Measurements from ENCODE around the gene TECR. TPM values are rescaled to one million over a fixed set of nuclear protein-coding genes. Genes with fewer than 3 reads are reported as not detected.

TECR gene
- total RNA-seq, 1 experiment from 2014 or later = 232 TPM

DNA sequence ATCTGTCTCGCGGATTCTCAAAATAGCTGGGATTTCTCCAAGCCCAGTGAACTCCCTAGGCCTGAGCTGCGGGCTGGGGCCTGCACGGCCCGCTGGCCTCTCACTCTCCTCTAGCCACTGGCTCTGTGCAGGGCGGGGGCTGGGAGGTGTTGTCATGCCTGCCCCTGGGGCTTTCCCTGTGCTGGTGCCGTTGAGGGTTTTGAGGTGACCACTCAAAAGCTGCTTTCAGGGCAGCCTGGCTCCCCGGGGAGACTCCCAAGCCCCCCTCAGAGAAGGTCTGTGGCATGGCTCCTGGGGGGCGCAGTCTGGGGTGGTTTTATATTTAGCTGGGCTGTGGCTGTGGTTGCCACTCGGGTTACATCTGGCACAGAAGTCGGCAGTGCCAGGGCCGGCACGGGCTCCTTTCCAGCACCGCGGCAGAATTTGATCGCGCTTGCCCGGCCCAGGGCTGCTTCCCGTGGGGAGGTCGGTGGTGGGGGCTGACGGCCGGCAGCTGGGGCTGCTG, 32.5 kb downstream of the TECR start:
- no peaks in the 10 kb centered on the region for H3K27me3 ChIP-seq (ENCODE audit: insufficient read depth, low read length)
- ATAC-seq = no peak
- no peak overlapping the region for H3K9ac ChIP-seq (ENCODE audit: low read length)
- H3K4me3 ChIP-seq (replicated peaks in 1 of 2; ENCODE audit: low read depth in 1 of 2, low read length in 2 of 2) = no peak overlapping the region
- DNase-seq (ENCODE audit: low read depth, low spot score) = no peak
- ChIA-PET RAD21 (ENCODE audit: low non-redundant PET in 1 of 2, low total read pairs in 2 of 2, uncharacterized antibody in 2 of 2, unreplicated experiment in 2 of 2) (no interaction called here), POLR2A (no interaction called here), CTCF (no interaction called here)
- H3K9me2 ChIP-seq (ENCODE audit: insufficient read depth) = no peaks in the 10 kb centered on the region
- peaks cover 7 to 19% of the 10 kb centered on the region in 2 experiments; a peak in 3 of 4 replicates for H3K4me1 ChIP-seq (ENCODE audit: control insufficient read depth in 1 of 2, insufficient read depth in 2 of 2, low read length in 2 of 2)
- no peaks in the 10 kb centered on the region for H4K20me1 ChIP-seq (ENCODE audit: insufficient read depth)
- TF ChIP-seq EGR1 (IDR thresholded peaks at IDR 0.05; ENCODE audit: low read depth) (no peak), EZH2phosphoT487 (IDR thresholded peaks at IDR 0.05; ENCODE audit: borderline replicate concordance) (no peak), YY1 (IDR thresholded peaks at IDR 0.05; ENCODE audit: extremely low read depth, insufficient replicate concordance, low read depth, low read length) (no peak), POLR2A (IDR thresholded peaks at IDR 0.05; ENCODE audit: borderline replicate concordance, extremely low read depth, insufficient read depth, insufficient read length) (no peak)
- TF ChIP-seq, protein P1, sequence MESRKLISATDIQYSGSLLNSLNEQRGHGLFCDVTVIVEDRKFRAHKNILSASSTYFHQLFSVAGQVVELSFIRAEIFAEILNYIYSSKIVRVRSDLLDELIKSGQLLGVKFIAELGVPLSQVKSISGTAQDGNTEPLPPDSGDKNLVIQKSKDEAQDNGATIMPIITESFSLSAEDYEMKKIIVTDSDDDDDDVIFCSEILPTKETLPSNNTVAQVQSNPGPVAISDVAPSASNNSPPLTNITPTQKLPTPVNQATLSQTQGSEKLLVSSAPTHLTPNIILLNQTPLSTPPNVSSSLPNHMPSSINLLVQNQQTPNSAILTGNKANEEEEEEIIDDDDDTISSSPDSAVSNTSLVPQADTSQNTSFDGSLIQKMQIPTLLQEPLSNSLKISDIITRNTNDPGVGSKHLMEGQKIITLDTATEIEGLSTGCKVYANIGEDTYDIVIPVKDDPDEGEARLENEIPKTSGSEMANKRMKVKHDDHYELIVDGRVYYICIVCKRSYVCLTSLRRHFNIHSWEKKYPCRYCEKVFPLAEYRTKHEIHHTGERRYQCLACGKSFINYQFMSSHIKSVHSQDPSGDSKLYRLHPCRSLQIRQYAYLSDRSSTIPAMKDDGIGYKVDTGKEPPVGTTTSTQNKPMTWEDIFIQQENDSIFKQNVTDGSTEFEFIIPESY (IDR thresholded peaks at IDR 0.05; ENCODE audit: extremely low read depth, insufficient replicate concordance, low read length) = no peak
- H3K36me3 ChIP-seq (ENCODE audit: control insufficient read depth in 1 of 2, insufficient read depth in 2 of 2, low read length in 2 of 2) = peaks cover 0 to 4% of the 10 kb centered on the region in 2 experiments; a peak in 2 of 4 replicates
- intact Hi-C loops (cut with micrococcal nuclease) = no loop called here
- H3K4me2 ChIP-seq (ENCODE audit: low read length) = no peak overlapping the region
- H3K9me3 ChIP-seq (ENCODE audit: control insufficient read depth in 1 of 2, insufficient read depth in 1 of 2, low read depth in 1 of 2, low read length in 2 of 2) = no peaks in the 10 kb centered on the region
- peak overlapping the region; percentile 18; the same call in 1 of the 2 replicates for H3K27ac ChIP-seq (ENCODE audit: low read depth, low read length)
- H3K79me2 ChIP-seq (ENCODE audit: insufficient read depth, low read length) = peaks cover 60% of the 10 kb centered on the region
- H2AFZ ChIP-seq (ENCODE audit: low read depth, low read length, poor library complexity, severe bottlenecking) = no peak overlapping the region
- no TSS peak for BruUV-seq (replicated peaks)
